ENCODE measurements around the gene TGM2.

Gene TGM2

GRCh38 chr20:38141889-38142494, 23.1 kb downstream of the TGM2 start:
- FAIRE-seq, result no peak

GRCh38 chr20:38141204-38141888, 23.7 kb downstream of the TGM2 start:
- FAIRE-seq, result no peak

- FAIRE-seq, result no peak
Observed at GRCh38 chr20:38139977-38140753, 24.9 kb downstream of the TGM2 start.

GRCh38 chr20:38139156-38139912, 25.7 kb downstream of the TGM2 start:
- no peak for FAIRE-seq

- no peak for FAIRE-seq
Observed at GRCh38 chr20:38138086-38138778, 26.8 kb downstream of the TGM2 start.

- FAIRE-seq, result no peak
Observed at GRCh38 chr20:38137441-38138037, 27.5 kb downstream of the TGM2 start.

- no peak for FAIRE-seq
Observed at GRCh38 chr20:38136421-38137245, 28.4 kb downstream of the TGM2 start.

- FAIRE-seq, result no peak
Observed at GRCh38 chr20:38135651-38136420, 29.2 kb downstream of the TGM2 start.

- no peak for FAIRE-seq
Observed at GRCh38 chr20:38135271-38135650, 29.8 kb downstream of the TGM2 start.

GRCh38 chr20:38134427-38135270, 30.4 kb downstream of the TGM2 start:
- no peak for FAIRE-seq

- no peak for FAIRE-seq
Observed at GRCh38 chr20:38133680-38134426, 31.2 kb downstream of the TGM2 start.

GRCh38 chr20:38132910-38133501, 32.1 kb downstream of the TGM2 start:
- no peak for FAIRE-seq

GRCh38 chr20:38132156-38132909, 32.7 kb downstream of the TGM2 start:
- no peak for FAIRE-seq

- no peak for FAIRE-seq
Observed at GRCh38 chr20:38131588-38132121, 33.4 kb downstream of the TGM2 start.

- no peak for FAIRE-seq
Observed at GRCh38 chr20:38130687-38131587, 34.1 kb downstream of the TGM2 start.
